Mucosa of rectum (tissue), 2 donors: ENCODE measurements around the gene HASPIN.
"Not testable (repeated sequence)": the region's sequence is repeated elsewhere in the genome, so short reads cannot be mapped to it uniquely, and the experiment has no call there.

Source experiments
- H3K27ac ChIP-seq, 2 donors: one replicate each; pipeline ENCODE4 v1.7.0; 2013; ENCODE audit warnings: inconsistent platforms in 2 of 2, low read depth in 2 of 2, low read length in 2 of 2
- H3K27me3 ChIP-seq, 2 donors: one replicate each; pipeline ENCODE4 v1.7.0; 2013; ENCODE audit warnings: low read length in 2 of 2; ENCODE audit not compliant: control insufficient read depth in 2 of 2, insufficient read depth in 2 of 2
- H3K36me3 ChIP-seq, 2 donors: one replicate each; pipeline ENCODE4 v1.7.0; 2013; ENCODE audit warnings: low read length in 2 of 2; ENCODE audit not compliant: control insufficient read depth in 2 of 2, insufficient read depth in 2 of 2
- H3K4me1 ChIP-seq, 2 donors: one replicate each; pipeline ENCODE4 v1.7.0; 2013; ENCODE audit warnings: low read length in 2 of 2, mild to moderate bottlenecking in 1 of 2; ENCODE audit not compliant: control insufficient read depth in 2 of 2, insufficient read depth in 2 of 2
- H3K4me3 ChIP-seq, 2 donors: one replicate each; pipeline ENCODE4 v1.7.0; 2013; ENCODE audit warnings: low read length in 2 of 2
- H3K9ac ChIP-seq, 2 donors: one replicate each; pipeline ENCODE4 v1.7.0; 2013; ENCODE audit warnings: low read length in 2 of 2, low read depth in 1 of 2, mild to moderate bottlenecking in 1 of 2
- H3K9me3 ChIP-seq, 2 donors: one replicate each; pipeline ENCODE4 v1.7.0; 2013; ENCODE audit warnings: low read length in 2 of 2; ENCODE audit not compliant: control insufficient read depth in 2 of 2
- donor health status: healthy.
- donor health status: Normal muscosa, but diverticular disease.

Gene HASPIN

DNA sequence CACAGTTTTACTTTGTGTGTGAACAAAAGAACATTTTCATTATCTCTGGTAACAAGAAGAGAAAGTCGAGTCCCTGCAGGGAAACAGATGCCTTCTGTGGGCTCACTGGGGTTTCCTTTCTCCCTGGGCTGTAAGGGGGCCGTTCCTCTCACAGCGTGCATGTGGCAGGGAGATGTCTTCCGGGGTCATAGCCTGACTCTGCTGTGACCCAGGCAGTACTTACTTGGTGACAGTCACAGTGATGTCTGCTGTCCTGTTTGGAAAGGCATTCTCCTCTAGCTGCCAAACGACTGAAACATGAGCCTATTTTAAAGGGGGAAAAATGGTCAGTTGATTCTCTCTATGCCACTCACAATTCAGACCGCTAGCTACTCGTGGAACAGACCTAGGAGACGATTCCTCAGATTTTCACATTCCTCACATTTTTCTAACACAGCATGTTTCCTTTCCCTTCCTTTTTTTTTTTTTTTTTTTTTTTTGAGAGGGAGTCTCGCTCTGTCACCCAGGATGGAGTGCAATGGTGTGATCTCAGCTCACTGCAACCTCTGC, 7.3 kb downstream of the HASPIN start:
- Histone ChIP-seq H3K27me3 (no peaks in the 10 kb centered on the region), H3K4me3 (no peak overlapping the region), H3K27ac (no peak overlapping the region), H3K4me1 (peaks cover 0 to 2% of the 10 kb centered on the region in 2 donors), H3K9ac (no peak overlapping the region), H3K9me3 (no peaks in the 10 kb centered on the region), H3K36me3 (no peaks in the 10 kb centered on the region)

DNA sequence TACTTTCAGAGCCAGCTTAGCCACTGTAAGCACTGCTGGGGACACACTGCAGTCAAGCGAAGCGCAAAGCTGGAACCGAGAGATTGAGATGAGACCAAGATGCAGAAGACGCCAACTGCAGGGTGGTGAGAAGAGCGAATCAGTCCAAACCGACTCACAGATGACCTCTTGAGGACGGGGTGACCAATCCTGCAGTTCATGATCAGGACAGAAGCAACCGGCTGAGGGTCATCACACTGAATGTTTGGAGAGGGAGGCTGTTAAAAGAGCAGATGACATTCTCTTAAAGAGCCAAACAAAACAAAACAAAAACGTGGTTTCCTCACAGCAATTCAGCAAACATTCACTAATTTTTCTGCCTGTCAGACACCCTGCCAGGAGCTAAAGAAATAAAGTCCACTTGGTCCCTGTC, 8.5 kb downstream of the HASPIN start:
- Histone ChIP-seq H3K9me3 (no peaks in the 10 kb centered on the region), H3K4me1 (peaks cover 0 to 2% of the 10 kb centered on the region in 2 donors), H3K9ac (no peak overlapping the region), H3K36me3 (no peaks in the 10 kb centered on the region), H3K27me3 (no peaks in the 10 kb centered on the region), H3K27ac (peak overlapping the region in 1 of 2 donors; percentile 9), H3K4me3 (no peak overlapping the region)

DNA sequence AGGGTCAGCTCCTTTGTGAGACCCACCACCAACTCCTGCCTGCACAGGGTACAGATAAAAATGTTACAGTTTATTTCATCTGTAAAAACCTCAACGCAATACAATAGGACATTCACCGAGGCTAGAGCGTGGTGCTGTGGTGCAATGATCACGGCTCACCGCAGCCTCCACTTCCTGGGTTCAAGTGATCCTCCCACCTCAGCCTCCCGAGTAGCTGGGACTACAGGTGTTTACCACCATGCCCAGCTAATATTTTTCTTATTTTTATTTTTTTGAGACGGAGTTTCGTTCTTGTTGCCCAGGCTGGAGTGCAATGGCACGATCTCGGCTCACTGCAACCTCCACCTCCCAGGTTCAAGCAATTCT, 11.2 kb downstream of the HASPIN start:
- not testable (repeated sequence) for H3K9ac ChIP-seq, H3K36me3 ChIP-seq, H3K4me3 ChIP-seq, H3K27ac ChIP-seq, H3K9me3 ChIP-seq, H3K27me3 ChIP-seq
- H3K4me1 ChIP-seq: peaks cover 6 to 11% of the 10 kb centered on the region in 2 donors

DNA sequence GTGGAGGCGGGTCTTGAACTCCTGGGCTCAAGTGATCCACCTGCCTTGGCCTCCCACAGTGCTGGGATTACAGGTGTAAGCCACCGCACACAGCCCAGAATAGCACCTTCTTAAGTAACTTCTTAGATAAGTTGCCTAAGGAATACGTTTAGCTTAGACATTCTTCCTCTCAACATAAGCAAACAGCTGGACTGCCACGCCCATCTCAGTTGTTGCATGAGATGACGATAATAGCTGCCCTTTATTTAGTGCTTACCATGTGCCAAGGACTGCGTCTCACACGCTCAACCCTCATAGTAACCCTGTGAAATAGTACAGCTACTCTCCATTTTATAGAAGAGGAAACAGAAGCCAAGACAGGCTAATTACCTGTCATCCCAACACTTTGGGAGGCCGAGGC, 11.8 kb downstream of the HASPIN start:
- no peaks in the 10 kb centered on the region for H3K36me3 ChIP-seq
- no peak overlapping the region for H3K9ac ChIP-seq
- H3K27me3 ChIP-seq: no peaks in the 10 kb centered on the region
- peaks cover 6 to 11% of the 10 kb centered on the region in 2 donors for H3K4me1 ChIP-seq
- H3K4me3 ChIP-seq: no peak overlapping the region
- H3K9me3 ChIP-seq: no peaks in the 10 kb centered on the region
- H3K27ac ChIP-seq: no peak overlapping the region

DNA sequence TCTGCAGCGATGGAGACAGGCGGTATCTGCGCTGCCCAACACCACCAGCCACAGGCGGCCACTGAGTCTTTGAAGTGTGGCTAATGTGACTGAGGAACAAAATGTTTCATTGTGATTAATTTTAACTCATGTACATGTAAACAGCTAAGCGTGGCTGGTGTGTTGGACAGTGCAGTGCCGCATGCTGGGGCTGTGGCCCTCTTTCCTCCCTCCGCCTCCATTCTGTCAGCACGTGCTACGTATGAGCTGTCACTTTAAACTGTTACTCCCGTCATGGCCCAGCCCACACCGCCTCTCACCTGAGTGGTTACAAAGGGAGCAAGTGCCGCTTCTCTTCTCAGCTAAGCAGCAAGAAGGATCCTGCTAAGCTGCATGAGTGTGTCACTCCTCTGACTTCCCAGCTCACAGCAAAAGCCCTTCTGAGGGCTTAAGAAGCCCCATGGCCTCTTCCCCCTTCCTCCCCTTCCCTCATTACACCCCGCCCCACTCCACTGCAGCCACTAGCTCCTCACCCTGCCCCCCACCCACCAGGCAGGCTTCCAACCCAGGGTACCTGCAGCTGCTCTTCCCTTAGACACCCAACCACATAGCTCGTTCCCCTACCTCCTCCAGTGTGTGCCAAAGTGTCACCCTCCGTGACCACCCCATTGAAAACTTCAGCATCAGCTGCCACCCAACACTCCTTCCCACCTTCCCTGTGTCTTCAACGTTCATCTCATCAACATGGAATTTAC, 15.0 kb downstream of the HASPIN start:
- H3K36me3 ChIP-seq: no peaks in the 10 kb centered on the region
- H3K9ac ChIP-seq: no peak overlapping the region
- H3K9me3 ChIP-seq: no peaks in the 10 kb centered on the region
- H3K27ac ChIP-seq: peak overlapping the region; percentile 39 to 56
- peaks cover 6 to 9% of the 10 kb centered on the region in 2 donors for H3K4me1 ChIP-seq
- H3K27me3 ChIP-seq: no peaks in the 10 kb centered on the region
- peak overlapping the region in 1 of 2 donors; percentile 5 for H3K4me3 ChIP-seq

DNA sequence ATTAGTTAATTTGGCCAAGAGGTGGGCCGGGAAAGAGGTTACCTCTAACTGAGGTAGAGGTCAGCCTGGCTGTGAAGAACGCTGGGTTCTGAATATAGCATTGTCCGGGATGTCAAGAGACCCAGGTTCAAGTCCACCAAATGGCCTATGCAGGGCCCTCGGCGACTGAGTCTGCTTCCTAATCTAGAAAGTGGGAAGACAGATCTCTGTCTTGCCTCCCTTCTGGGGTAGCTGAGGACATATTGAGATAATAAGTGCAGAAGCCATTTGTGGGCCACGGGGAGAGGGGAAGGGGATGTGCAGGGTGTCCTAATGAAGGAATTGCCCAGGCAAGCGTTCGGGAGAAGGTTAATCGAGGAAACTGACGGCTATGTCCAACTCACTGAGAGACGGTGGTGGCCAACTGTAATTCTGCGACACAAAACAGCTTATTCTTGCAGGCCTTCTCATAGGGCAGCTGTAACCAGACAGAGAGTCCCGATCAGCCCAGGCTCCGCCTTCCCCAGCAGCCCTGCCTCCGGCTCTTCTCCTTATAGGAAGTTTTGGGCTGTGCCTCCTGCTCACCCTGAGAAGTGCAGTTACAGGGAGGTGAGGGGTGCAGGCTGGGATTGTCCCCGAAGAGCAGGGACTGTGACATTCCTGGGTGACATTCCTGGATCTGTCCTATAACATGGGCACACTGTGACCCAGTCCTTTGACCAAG, 15.9 kb downstream of the HASPIN start:
- Histone ChIP-seq H3K4me1 (peaks cover 6 to 9% of the 10 kb centered on the region in 2 donors), H3K27ac (no peak overlapping the region), H3K9me3 (no peaks in the 10 kb centered on the region), H3K4me3 (no peak overlapping the region), H3K9ac (no peak overlapping the region), H3K27me3 (no peaks in the 10 kb centered on the region), H3K36me3 (no peaks in the 10 kb centered on the region)

DNA sequence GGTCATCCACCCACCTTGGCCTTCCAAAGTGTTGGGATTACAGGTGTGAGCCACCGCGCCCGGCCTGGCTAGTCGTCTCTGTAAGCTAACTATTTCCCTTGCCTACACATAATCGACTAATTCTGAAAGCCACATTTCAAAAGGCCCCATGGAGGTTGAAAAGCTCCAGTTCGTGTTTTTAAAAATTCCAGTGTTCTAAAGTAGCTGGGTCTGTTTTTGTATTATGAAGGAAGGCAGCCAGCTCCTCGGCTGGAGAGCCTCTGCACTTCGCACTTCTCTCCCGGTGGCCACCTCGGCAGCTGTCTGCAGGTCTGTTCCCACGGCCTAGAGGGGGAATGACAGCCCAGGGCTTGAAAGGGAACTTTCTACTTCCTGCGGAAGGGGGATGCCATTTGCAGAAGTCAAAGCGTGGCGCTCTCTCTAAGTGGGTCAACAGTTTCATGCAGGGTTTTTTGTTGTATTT, 16.9 kb downstream of the HASPIN start:
- H3K27ac ChIP-seq: no peak overlapping the region
- H3K4me1 ChIP-seq: peaks cover 6 to 9% of the 10 kb centered on the region in 2 donors
- no peaks in the 10 kb centered on the region for H3K36me3 ChIP-seq

DNA sequence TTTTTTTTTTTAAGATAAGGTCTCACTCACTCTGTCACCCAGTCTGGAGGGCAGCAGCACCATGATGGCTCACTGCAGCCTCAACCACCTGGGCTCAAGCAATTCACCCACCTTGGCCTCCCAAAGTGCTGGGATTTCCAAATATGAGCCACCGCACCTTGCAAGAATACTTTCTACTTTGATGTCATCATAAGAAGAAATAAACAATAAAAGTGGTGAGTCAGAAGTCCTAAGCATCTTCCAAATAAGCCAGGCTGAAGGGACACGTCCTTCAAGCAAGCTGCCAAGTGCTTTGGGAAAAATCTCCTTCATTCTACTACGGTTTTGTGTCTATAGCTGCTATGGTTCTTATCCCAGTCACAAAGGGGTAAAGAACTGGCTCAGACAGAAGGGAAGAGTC, 20.3 kb downstream of the HASPIN start:
- no peaks in the 10 kb centered on the region for H3K36me3 ChIP-seq
- H3K27ac ChIP-seq: no peak overlapping the region
- no peaks in the 10 kb centered on the region for H3K9me3 ChIP-seq
- H3K4me3 ChIP-seq: no peak overlapping the region
- no peaks in the 10 kb centered on the region for H3K27me3 ChIP-seq
- H3K9ac ChIP-seq: no peak overlapping the region
- no peaks in the 10 kb centered on the region for H3K4me1 ChIP-seq

More for the DNA sequence above, 16.9 kb downstream of the HASPIN start:
- Histone ChIP-seq H3K9ac (no peak overlapping the region), H3K4me3 (no peak overlapping the region), H3K9me3 (no peaks in the 10 kb centered on the region), H3K27me3 (no peaks in the 10 kb centered on the region)

DNA sequence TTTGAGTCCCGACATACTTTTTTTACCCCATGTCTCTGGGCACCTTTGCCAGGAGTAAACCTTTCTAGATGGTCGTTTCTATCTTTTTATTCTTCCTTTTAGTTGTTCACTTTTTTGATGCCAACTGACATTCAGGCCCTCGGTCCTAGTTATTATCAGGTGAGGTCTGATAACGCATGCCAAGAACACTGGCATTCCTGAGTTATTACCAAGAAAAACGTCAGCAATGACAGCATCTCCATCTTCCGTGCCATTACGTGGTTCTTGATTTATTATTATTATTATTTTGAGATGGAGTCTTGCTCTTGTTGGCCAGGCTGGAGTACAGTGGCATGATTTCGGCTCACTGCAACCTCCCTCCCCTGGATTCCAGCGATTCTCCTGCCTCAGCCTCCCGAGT, 21.4 kb downstream of the HASPIN start:
- Histone ChIP-seq H3K4me1 (no peaks in the 10 kb centered on the region), H3K27me3 (no peaks in the 10 kb centered on the region), H3K27ac (no peak overlapping the region), H3K36me3 (no peaks in the 10 kb centered on the region), H3K4me3 (no peak overlapping the region), H3K9me3 (no peaks in the 10 kb centered on the region), H3K9ac (no peak overlapping the region)

DNA sequence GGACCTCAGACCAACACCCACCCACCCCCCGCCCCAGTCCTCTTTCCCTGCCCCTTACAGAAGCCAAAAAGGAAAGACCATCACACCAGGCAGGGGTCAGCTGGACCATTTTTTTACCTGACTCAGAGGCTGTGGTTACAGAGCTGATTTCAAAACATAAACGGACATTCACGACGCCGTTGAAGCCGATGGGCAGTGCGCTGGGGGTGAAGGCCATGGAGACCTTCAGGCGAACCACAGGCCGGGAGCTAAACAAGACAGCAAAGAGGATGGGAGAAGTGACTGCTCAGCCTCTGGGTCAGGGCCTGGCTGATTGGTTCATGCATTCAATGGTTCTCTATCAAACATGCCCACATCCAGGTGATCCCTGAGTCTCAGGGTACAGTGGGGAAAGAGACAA, 24.1 kb downstream of the HASPIN start:
- no peak overlapping the region for H3K9ac ChIP-seq
- no peaks in the 10 kb centered on the region for H3K27me3 ChIP-seq
- no peaks in the 10 kb centered on the region for H3K9me3 ChIP-seq
- H3K4me3 ChIP-seq: no peak overlapping the region
- H3K4me1 ChIP-seq: no peaks in the 10 kb centered on the region
- H3K27ac ChIP-seq: no peak overlapping the region
- no peaks in the 10 kb centered on the region for H3K36me3 ChIP-seq
